Duodenal mucosa (tissue), 2 donors: Measurements from ENCODE around the gene KLK1.
"Not testable (repeated sequence)": the region's sequence is repeated elsewhere in the genome, so short reads cannot be mapped to it uniquely, and the experiment has no call there.

ENCODE experiments used
- H3K27ac ChIP-seq: one replicate; pipeline ENCODE4 v1.7.0; 2013; ENCODE audit warnings: low read depth, low read length
- H3K27me3 ChIP-seq, 2 donors: one replicate each; pipeline ENCODE4 v1.7.0; 2013; ENCODE audit warnings: low read length in 2 of 2, control low read depth in 1 of 2; ENCODE audit not compliant: insufficient read depth in 2 of 2, control insufficient read depth in 1 of 2
- H3K36me3 ChIP-seq, 2 donors: one replicate each; pipeline ENCODE4 v1.7.0; 2013; ENCODE audit warnings: low read length in 2 of 2, control low read depth in 1 of 2; ENCODE audit not compliant: insufficient read depth in 2 of 2, control insufficient read depth in 1 of 2
- H3K4me1 ChIP-seq, 2 donors: one replicate each; pipeline ENCODE4 v1.7.0; 2013; ENCODE audit warnings: low read length in 2 of 2, control low read depth in 1 of 2; ENCODE audit not compliant: insufficient read depth in 2 of 2, control insufficient read depth in 1 of 2
- H3K4me3 ChIP-seq, 2 donors: one replicate each; pipeline ENCODE4 v1.7.0; 2013; ENCODE audit warnings: low read length in 2 of 2, low read depth in 1 of 2
- H3K9ac ChIP-seq, 2 donors: one replicate each; pipeline ENCODE4 v1.7.0; 2013; ENCODE audit warnings: low read length in 2 of 2, low read depth in 1 of 2
- H3K9me3 ChIP-seq, 2 donors: one replicate each; pipeline ENCODE4 v1.7.0; 2013; ENCODE audit warnings: low read length in 2 of 2, control low read depth in 1 of 2; ENCODE audit not compliant: control insufficient read depth in 1 of 2

Gene KLK1

GRCh38 chr19:50770164-50770563, 53.4 kb downstream of the KLK1 start, which contains the start of gene GPR32:
TSS of gene GPR32 (plus strand) at chr19:50770464. CDS start at chr19:50770601, 137 bp downstream.
- H3K9ac ChIP-seq, H3K4me3 ChIP-seq, H3K27me3 ChIP-seq, H3K27ac ChIP-seq, H3K36me3 ChIP-seq, H3K4me1 ChIP-seq, H3K9me3 ChIP-seq: not testable (repeated sequence)
